ENCODE results near the gene NFE2L2. TPM values are rescaled to one million over a fixed set of nuclear protein-coding genes. Genes with fewer than 3 reads are reported as not detected.

The NFE2L2 gene
- total RNA-seq, 4 donors from 2014 or later = 41.6 to 105 (median 65.2) TPM

GRCh38 chr2:177282787-177283572 is 18.5 kb upstream of the NFE2L2 start:
- in situ Hi-C loops (cut with MboI; ENCODE audit: low pct_ligation_motif_present in 1 of 4, low pct_unique_long_range_greater_than_20kb in 1 of 4, low sequenced_read_pairs in 3 of 4) = no loop called here
- intact Hi-C loops (cut with DNase I; ENCODE audit: low total_unique reads) = no loop called here
- Histone ChIP-seq H3K27ac (no peak overlapping the region), H3K9me3 (no peaks in the 10 kb centered on the region), H3K27me3 (no peaks in the 10 kb centered on the region), H3K4me1 (peaks cover 0 to 5% (median 0%) of the 10 kb centered on the region in 4 donors), H3K36me3 (no peaks in the 10 kb centered on the region), H3K4me3 (no peak overlapping the region)
- no peak for DNase-seq
- WGBS, 2 donors (ENCODE audit: low coverage in 1 of 2) = 85 to 96% methylated on average over 3 to 5 of the region's 5 CpGs
- no peak for TF ChIP-seq EP300 (IDR thresholded peaks at IDR 0.05; ENCODE audit: low read depth)
- TF ChIP-seq POLR2AphosphoS5 (IDR thresholded peaks at IDR 0.05) = no peak
- TF ChIP-seq POLR2A (IDR thresholded peaks at IDR 0.05) = no peak
- TF ChIP-seq, protein P1, sequence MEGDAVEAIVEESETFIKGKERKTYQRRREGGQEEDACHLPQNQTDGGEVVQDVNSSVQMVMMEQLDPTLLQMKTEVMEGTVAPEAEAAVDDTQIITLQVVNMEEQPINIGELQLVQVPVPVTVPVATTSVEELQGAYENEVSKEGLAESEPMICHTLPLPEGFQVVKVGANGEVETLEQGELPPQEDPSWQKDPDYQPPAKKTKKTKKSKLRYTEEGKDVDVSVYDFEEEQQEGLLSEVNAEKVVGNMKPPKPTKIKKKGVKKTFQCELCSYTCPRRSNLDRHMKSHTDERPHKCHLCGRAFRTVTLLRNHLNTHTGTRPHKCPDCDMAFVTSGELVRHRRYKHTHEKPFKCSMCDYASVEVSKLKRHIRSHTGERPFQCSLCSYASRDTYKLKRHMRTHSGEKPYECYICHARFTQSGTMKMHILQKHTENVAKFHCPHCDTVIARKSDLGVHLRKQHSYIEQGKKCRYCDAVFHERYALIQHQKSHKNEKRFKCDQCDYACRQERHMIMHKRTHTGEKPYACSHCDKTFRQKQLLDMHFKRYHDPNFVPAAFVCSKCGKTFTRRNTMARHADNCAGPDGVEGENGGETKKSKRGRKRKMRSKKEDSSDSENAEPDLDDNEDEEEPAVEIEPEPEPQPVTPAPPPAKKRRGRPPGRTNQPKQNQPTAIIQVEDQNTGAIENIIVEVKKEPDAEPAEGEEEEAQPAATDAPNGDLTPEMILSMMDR (IDR thresholded peaks at IDR 0.05) = no peak

GRCh38 chr2:177282181-177282641 is 17.7 kb upstream of the NFE2L2 start:
- intact Hi-C loops (cut with DNase I; ENCODE audit: low total_unique reads) (no loop called here), in situ Hi-C loops (cut with MboI; ENCODE audit: low pct_ligation_motif_present in 1 of 4, low pct_unique_long_range_greater_than_20kb in 1 of 4, low sequenced_read_pairs in 3 of 4) (no loop called here)
- no peaks in the 10 kb centered on the region for H3K27me3 ChIP-seq
- peaks cover 0 to 5% (median 0%) of the 10 kb centered on the region in 4 donors for H3K4me1 ChIP-seq
- 62% methylated on average over 3 of the region's 3 CpGs; no CpG with 5 or more reads in 1 of the 2 donors for WGBS, 2 donors (ENCODE audit: low coverage in 1 of 2)
- no peak for TF ChIP-seq EP300 (IDR thresholded peaks at IDR 0.05; ENCODE audit: low read depth)
- TF ChIP-seq POLR2A (IDR thresholded peaks at IDR 0.05) = no peak
- TF ChIP-seq POLR2AphosphoS5 (IDR thresholded peaks at IDR 0.05) = no peak
- TF ChIP-seq, protein P1 (IDR thresholded peaks at IDR 0.05) = no peak
- H3K36me3 ChIP-seq = no peaks in the 10 kb centered on the region
- no peak overlapping the region for H3K27ac ChIP-seq
- no peaks in the 10 kb centered on the region for H3K9me3 ChIP-seq
- no peak overlapping the region for H3K4me3 ChIP-seq
- no peak for DNase-seq

DNA sequence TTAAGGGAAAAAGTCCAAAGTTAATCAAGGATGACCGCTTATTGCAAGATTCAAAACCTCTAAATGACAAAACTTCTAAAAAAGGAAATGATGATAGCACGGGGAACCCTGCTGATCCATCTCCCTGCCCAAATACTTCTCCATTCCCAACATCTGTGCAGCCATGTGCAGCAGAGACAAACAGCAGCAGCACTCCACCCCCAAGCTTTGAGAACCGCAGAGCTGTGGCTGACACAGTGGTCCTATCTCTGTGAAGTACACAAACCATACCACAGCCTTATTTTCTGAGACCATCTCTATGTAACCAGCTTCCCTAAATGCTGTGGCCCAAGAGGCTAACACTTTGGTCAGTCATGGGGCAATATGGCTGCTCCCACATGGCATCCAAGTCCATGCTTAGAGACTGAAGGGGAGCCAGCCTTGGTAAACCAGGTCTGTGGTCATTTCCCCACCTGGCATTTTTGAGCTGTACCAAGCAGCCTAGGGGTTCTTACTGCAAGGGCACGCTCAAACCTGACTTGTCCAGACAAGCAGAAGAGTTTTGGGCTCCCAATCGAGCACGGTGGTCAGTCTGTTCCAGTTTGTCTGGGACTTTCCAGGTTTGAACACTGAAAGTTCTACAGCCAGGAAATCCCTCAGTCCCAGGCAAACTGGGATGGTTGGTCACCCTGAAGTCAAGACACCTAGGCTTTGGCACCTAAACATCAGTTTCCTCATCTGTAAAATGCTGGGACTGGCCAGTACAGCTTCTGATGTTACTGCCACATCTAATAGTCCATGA is 17.1 kb upstream of the NFE2L2 start:
- Histone ChIP-seq H3K27me3 (no peaks in the 10 kb centered on the region), H3K9me3 (no peaks in the 10 kb centered on the region), H3K4me3 (no peak overlapping the region), H3K36me3 (no peaks in the 10 kb centered on the region), H3K27ac (no peak overlapping the region), H3K4me1 (peaks cover 0 to 5% (median 0%) of the 10 kb centered on the region in 4 donors)
- WGBS, 2 donors (ENCODE audit: low coverage in 1 of 2) = 89 to 94% methylated on average over 3 to 6 of the region's 6 CpGs
- intact Hi-C loops (cut with DNase I; ENCODE audit: low total_unique reads) (no loop called here), in situ Hi-C loops (cut with MboI; ENCODE audit: low pct_ligation_motif_present in 1 of 4, low pct_unique_long_range_greater_than_20kb in 1 of 4, low sequenced_read_pairs in 3 of 4) (no loop called here)
- DNase-seq = no peak
- TF ChIP-seq, protein P1 (IDR thresholded peaks at IDR 0.05) = no peak
- TF ChIP-seq EP300 (IDR thresholded peaks at IDR 0.05; ENCODE audit: low read depth) = no peak
- no peak for TF ChIP-seq POLR2A (IDR thresholded peaks at IDR 0.05)
- no peak for TF ChIP-seq POLR2AphosphoS5 (IDR thresholded peaks at IDR 0.05)

DNA sequence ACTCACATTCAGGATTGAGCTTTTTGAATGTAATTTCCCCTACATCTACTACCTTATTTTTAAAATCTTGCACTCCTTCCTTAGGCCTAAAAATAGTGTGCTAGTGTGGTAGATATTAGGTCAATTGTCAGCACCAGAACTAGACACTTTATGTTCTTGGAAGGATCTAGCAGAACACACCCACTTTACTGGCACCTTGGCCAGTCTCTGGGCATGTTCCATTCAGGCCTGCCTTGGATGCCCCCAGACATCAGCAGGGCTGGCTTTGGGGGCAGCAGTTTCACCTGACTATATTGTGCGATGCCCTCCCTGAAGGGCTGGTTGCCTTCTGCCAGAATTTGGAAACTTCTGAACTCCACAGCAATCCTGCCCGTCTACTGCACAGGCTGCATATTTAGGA is 15.3 kb upstream of the NFE2L2 start:
- Histone ChIP-seq H3K36me3 (no peaks in the 10 kb centered on the region), H3K4me1 (peaks cover 0 to 10% (median under 1%) of the 10 kb centered on the region in 4 donors), H3K27ac (no peak overlapping the region), H3K27me3 (no peaks in the 10 kb centered on the region), H3K4me3 (no peak overlapping the region), H3K9me3 (no peaks in the 10 kb centered on the region)
- WGBS, 2 donors (ENCODE audit: low coverage in 1 of 2) = 90 to 94% methylated on average over 2 of the region's 2 CpGs
- no peak for DNase-seq
- TF ChIP-seq POLR2A (IDR thresholded peaks at IDR 0.05) = no peak
- TF ChIP-seq, protein P1 (IDR thresholded peaks at IDR 0.05) = no peak
- TF ChIP-seq EP300 (IDR thresholded peaks at IDR 0.05; ENCODE audit: low read depth) = no peak
- no peak for TF ChIP-seq POLR2AphosphoS5 (IDR thresholded peaks at IDR 0.05)
- in situ Hi-C loops (cut with MboI; ENCODE audit: low pct_ligation_motif_present in 1 of 4, low pct_unique_long_range_greater_than_20kb in 1 of 4, low sequenced_read_pairs in 3 of 4) = no loop called here
- intact Hi-C loops (cut with DNase I; ENCODE audit: low total_unique reads) = no loop called here

Measured in transverse colon (tissue), 4 donors.